HG03064 (cell line): ENCODE results near the gene CSN1S1.
"Not testable (repeated sequence)": the region's sequence is repeated elsewhere in the genome, so short reads cannot be mapped to it uniquely, and the experiment has no call there.

Experiments
- ATAC-seq: cut with Tn5 transposase; IDR thresholded peaks from one replicate; pipeline ENCODE4 v1.9.1; 2021; ENCODE audit warnings: low read depth; ENCODE audit not compliant: unreplicated experiment

Gene CSN1S1, protein sequence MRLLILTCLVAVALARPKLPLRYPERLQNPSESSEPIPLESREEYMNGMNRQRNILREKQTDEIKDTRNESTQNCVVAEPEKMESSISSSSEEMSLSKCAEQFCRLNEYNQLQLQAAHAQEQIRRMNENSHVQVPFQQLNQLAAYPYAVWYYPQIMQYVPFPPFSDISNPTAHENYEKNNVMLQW

DNA sequence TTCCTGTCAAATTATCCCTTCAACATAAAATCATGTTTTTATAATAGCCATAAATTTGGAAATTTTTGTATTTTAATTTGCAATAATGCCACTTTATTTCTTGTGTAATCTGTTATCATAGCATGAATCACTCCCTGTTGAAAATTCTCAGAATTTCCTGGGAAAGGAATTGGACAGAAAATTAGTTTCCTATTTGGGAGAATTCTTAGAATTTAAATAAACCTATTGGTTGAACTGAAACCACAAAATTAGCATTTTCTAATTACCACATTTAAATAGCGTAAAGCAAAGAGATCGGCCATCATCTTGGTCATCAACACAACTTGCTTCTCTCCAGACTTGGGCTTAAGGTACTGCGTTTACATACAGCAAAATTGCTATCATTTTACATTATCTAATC, at the start of gene CSN1S1:
Gene CSN1S1 (plus strand): TSS at position 301 of the 400 bp plus-strand sequence. CDS start 1,488 bp downstream, outside the sequence.
- ATAC-seq, result no peak

DNA sequence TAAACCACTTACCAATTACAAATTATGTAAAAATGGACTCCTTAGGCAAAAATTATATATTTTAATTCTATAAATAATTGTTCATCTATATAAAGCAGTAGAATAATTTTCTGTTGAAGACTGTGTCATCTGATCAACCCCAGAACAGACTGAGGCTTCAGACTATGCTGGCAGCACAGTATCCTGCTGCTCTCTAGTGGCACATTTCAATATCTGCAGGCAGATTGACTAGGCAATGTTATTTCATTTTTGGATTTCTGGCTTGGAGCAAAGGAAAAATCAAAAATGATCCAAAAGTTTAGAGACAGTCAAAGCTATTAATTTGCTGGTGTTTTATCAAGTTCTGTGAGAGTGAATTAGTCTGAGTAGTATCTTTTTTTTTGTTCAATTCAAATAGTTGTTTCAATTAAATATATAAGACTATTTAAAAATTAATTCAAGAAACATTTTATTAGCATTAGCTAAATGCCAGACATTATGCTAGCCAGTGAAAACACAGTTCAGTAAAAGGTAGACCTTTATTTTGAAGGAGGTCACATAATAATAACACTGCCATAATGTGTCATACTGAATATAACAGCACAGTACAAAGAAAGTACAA, 49.6 kb upstream of the CSN1S1 start:
- no peak for ATAC-seq

DNA sequence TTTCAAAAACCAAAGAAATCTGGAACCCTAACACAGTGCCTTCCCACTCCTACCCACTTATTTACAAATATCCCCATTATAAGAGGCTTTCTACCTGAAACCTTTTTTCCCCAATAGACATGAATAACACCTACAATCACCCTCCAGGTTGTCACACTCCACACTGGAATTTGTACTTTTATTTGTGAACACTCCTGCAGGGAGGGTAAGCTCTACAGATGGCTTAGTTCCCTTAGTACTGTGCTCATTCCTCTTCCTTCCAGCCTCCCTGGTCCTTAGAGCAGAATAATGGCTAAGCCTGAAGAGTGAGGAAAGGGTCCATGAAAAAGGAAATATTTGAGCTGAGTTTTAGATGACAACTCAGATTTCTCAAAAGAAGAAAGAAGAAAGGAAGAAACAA, 48.7 kb upstream of the CSN1S1 start:
- no peak for ATAC-seq

DNA sequence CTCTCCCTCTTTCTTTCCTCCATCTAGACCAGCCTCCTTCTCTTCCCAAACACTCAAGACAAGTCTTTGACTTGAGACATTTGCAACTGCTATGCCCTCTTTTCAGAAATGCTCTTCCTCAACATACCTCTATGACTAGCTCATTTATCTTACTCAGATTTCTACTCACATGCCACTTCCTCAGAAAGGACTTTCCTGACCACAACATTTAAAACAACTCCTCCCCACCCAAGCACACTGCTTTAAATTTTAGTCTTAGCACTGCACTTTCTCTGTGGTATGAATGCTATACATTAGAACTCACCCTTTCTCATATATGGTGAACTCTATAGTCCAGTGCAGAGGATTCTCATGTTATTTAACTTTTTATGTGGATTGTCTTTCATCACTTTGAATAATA, 42.5 kb upstream of the CSN1S1 start:
- no peak for ATAC-seq

DNA sequence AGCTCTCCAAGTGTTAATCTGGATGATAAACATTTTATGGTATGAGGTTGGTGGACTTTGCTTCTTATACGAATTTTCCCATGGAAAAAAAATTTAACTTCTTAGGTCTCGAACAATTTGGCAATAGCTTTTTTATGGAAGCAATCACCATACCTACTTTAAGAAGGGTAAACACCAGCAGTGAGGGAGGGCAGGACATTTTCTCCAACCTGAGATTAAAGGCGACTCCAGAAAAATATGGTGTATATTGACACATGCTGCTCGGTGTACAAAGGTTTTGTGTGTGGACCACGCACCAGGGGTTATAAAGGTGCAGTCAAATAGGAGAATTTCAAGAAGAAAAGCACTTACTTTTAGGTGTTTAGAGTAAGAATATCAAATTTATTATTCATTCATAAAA, 36.7 kb upstream of the CSN1S1 start:
- no peak for ATAC-seq

DNA sequence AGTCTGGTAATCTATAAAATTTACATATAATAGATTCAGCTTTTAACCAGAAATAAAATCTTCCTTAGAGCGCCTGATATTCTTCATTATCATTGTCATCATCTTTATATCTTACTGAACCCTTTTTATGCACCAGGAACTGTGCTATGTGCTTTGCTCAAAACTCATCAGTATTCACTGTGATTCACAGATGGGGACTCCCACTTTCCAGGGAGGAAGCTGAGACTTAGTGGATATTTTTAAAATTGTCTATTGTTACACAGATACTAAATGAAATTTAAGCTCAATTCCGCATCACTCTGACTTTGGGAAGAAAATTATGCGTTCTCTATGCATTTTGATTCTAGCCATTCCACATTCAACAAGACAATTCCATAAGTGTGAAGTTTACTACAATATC, 36.1 kb upstream of the CSN1S1 start:
- no peak for ATAC-seq

DNA sequence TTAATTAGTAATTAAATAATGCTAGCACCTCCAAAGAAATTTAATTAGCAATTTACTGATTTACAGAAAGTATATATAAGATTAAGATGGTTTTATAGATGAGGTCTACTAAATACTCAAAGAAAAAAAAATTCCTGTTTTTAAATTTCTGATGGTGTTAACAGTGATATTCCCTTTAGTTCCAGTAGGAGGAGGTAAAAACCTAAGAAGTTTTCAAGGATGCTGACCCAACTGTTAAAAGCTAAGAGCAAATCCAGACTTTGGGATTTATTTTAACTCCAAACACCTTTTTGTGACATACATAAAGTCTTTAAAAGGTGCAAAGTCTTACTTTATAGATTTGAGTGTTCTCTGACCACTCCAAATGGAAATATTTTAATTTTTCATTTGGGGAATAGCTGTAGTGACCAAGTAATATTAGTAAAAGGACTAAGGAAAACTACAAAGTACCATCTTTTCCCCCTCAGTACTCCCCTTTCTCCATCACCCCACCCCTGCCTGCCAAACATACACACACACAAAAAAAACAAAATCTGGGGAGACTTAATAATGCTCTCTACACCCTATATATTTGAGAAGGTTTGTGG, 34.2 kb upstream of the CSN1S1 start:
- ATAC-seq, result no peak

DNA sequence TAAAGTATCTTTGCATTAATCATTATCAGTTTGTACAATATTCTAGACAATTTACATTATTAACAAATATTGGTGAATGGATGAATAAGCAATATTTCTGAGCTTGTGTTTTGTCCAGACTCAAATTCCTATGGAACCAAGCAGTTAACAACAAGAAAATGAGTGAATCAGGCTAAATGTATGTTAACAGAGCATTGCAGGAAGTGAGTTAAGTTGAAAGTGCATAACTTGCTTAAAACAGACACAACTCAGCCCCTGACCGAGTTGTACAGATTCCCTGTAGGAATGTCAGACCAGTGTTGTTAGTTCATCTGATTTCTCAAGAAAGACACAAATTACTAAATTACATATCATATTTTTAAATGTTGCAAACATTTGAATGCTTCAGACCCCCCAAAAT, 23.7 kb upstream of the CSN1S1 start:
- ATAC-seq, result no peak

DNA sequence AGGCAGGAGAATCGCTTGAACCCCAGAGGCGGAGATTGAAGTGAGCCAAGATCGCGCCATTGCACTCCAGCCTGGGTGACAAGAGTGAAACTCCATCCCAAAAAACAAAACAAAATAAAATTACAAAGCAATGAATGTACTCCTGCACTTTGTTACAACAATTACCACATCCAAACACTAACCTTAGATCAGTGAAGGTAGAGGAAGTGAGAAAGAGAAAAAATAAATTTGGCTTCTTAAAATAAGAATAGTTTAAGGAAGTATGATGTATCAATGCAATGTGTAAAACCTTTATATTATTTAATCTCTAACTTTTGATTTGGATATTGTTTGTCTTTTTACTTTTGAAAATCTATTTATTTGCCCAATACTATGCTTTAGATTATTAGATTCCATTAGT, 21.7 kb upstream of the CSN1S1 start:
- no peak for ATAC-seq

DNA sequence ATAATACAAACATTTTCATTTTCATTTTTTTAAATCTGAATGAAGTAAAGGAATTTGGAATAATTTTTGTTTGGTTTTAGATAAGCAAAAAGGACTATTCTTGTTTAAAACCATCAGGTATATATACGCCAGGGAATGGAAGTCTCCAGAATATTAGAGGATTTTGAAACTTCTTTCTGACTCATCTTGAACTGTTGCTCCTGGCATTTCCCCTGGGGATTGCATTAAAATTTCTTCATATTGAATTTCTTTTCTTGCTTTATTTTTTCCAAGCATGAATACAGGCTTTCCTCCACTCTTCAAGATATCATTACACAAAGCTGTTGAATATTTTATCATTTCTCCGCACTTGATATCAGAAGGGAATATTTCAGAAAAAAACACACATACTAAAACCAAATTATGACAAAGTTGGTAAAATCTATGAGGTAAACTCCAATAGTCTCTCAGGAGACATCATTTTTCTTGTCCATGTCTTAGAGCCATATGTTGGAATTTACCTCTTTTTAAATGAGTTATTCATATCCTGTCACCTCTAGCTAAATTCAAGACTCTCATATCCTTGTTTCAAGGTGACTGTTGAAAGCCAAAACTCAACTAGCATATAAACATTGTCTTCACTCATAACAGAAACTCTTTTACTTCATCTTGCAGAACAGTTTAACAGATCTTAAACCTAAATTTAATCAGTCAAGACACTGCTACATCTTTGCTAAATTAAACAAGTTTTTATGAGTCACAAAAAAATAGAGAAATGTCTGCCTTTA, 20.7 kb upstream of the CSN1S1 start:
- no peak for ATAC-seq

DNA sequence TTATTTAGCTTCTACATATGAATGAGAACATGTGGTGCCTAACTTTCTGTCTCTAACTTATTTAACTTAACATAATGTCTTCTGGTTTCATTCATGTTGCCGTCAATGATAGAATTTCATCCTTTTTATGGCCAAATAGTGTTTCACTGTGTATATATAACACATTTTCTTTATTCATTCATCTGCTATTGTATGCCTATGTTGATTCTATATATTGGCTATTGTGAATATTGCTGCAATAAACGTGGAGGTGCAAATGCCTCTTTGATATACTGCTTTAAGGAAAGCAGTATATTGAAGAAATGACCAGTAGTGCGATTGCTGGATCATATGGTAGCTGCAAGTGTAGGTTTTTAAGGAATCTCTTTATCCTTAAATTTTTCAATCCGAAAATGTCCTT, 10.0 kb upstream of the CSN1S1 start:
- ATAC-seq, result no peak

DNA sequence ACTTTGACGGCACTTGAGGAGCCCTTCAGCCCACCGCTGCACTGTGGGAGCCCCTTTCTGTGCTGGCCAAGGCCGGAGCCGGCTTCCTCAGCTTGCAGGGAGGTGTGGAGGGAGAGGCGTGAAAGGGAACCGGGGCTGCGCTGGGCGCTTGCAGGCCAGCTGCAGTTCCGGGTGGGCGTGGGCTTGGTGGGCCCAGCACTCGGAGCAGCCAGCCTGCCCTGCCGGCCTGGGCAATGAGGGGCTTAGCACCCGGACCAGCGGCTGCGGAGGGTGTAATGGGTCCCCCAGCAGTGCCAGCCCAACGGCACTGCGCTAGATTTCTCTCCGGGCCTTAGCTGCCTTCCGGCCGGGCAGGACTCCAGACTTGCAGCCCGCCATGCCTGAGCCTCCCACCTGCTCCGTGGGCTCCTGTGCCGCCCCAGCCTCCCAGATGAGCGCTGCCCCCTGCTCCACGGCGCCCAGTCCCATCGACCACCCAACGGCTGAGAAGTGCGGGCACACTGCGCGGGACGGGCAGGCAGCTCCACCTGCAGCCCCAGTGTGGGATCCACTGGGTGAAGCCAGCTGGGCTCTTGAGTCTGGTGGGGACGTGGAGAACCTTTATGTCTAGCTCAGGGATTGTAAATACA, 7.0 kb upstream of the CSN1S1 start:
- ATAC-seq, result not testable (repeated sequence)

DNA sequence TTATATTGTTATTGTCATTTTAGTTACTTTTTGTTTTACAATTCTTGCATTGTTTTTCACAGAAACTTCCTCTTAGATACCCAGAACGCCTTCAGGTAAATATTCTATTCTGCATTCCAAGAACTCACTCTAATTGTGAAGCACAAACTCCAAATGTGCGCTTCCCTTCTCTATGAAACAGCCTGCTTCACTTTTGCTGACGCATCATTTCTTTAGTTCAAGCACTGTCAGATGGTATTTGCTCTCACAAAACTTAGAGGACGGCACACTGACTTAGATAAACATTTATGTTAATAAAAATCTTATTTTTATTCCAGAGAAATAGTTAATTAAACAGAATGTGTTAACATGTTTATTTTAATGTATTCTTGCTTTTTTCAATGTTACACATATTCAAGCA, 3.3 kb downstream of the CSN1S1 start:
- ATAC-seq, result no peak

DNA sequence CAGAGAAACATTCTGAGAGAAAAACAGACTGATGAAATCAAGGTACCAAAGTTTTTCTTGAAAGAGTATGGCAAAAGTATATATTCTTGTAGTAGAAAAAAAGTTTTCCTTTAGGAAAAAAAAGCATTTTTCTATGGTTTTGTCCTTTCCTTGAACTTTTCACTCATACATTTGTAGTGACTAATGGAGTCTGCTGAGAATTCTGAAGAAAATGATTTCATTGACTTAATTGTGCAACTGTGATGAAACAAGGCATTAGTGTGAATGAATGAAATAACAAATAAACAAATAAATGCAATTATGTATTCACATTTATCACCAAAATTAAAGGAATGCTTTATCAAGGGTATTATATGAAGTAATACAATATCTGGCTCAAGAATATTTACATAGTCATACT, 5.7 kb downstream of the CSN1S1 start:
- ATAC-seq, result no peak

DNA sequence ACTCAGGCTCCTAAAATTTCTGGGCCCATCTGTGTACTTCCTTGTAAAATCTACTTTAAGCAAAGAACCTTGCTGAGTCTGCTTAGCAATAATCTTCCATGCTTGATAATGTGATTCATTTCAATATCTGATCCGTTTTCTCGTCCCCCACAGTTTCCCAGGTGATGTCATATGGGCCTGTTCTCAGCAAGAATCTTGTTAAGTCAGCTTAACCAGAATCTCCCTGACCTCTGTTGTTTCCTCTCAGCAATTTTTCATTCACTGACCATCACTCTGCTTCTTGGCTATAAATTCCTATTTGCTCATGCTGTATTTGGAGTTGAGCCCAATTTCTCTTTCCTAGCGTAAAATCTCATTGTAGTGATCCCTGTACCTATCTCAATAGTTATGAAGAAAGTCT, 20.7 kb downstream of the CSN1S1 start:
- ATAC-seq, result no peak

DNA sequence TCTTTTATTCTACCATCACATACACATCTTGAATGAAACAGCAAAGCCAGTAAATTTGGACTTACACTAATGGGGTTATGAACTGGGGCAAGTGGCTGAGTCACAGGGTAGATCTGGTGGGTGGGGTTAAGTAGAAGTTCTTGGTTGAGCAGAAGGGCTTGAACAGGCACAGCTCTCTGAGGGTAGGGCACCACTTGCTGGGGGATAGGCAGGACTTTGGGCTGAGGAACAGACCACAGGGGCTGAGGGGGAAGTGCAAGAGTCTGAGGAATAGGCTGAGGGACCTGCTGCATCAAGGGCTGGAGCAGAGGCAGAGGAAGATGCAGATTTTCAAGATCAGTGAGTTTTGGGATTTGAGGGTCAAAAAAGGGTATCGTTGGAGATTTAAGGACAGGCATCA, 26.3 kb downstream of the CSN1S1 start:
- no peak for ATAC-seq

DNA sequence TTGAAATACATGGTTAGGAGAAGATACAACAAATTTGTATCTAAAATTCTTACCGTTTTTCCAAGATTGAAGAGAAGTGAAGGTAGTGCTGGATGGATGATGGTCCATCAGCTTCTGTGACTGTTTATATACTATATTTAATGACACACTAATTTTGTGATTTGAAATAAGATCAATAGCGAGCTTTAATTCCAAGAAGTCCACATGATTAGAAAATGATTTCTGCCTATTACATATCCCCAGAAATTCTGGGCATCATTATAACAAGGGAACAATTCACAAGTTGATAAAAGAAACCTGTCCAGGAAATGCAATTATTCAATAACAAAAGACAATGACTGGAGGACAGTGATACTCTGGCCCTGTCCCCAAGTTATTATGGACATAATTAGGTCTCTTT, 34.8 kb downstream of the CSN1S1 start, which contains the start of gene CSN2:
Gene CSN2 (minus strand): TSS at position 101 of the 400 bp plus-strand sequence. CDS start 4,733 bp downstream, outside the sequence.
- ATAC-seq, result no peak

DNA sequence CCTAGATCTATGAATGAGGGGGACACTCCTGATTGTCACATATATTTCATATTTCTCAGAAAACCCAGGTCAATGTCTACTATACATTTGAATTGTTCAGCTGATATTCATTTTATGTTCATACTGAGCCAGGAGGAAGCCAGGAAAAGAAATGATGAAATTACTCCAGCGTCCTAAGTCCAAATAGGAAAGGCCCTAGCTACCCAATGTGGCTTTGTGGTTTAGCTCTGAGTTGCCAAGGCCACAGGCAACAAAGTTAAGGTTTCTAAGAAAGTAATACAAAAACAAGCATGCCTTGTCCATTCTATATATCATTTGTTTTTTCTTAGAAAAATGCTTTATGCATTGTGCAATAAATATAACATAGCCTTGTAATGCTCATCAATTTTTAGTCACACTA, 39.2 kb downstream of the CSN1S1 start:
- no peak for ATAC-seq

DNA sequence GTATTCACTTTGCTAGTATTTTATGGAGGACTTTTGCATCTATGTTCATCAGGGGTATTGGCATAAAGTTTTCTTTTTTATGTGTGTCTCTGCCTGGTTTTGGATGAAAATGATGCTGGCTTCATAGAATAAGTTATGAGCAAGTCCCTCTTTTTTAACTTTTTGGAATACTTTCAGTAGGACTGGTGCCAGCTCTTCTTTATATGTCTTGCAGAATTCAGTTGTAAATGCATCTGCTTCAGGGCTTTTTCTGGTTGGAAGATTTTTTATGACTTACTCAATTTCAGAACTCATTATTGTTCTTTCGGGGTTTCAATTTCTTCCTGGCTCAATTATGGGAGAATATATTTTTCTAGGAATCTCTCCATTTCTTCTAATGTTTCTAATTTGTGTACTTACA, 43.8 kb downstream of the CSN1S1 start:
- ATAC-seq, result no peak

DNA sequence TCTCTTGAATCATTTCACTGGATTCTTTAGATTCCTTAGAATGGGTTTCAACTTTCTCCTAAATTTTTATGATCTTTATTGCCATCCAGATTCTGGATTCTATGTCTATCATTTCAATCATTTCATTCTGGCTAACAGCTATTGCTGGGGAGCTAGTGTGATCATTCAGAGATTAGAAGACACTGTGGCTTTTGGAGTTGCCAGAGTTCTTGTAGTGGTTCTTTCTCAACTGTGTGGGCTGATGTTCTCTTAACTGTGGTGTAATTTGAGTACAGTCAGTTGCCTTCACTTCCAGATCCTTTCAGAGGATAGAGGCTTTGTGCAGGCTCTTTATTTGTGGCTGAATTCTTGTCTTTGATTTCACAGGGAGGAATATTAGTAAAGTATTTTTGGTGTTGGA, 46.7 kb downstream of the CSN1S1 start:
- no peak for ATAC-seq

DNA sequence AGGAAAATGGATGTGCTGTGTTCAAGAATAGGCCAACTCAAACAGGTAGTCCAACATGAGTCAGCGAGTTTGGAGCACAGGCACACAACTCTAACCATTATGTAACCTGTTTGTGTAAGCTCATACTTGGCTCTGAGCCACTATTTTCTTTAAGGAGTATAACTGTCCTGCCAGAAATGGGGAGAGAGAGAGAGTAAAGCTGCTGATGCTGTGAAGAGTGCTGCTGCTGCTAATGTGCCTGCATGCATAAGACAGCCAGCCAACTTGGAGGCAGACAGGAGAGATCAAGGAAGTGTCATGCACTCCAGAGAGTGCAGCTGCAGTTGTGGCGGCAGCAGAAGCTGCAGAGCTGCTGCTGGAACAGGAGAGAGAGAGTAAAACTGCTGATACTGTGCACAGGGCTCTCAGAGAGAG, 53.2 kb downstream of the CSN1S1 start:
- no peak for ATAC-seq
